HFF-Myc (cell line): ENCODE results near the gene NIN.
"Not testable (repeated sequence)": the region's sequence is repeated elsewhere in the genome, so short reads cannot be mapped to it uniquely, and the experiment has no call there.

ENCODE experiments used
- DNase-seq: peaks from one replicate; pipeline ENCODE4 v3.0.0-alpha.2; 2011; ENCODE audit warnings: low read depth; ENCODE audit errors: extremely low read depth
- H3K4me3 ChIP-seq: replicated peaks from 2 replicates; pipeline ENCODE4 v1.5.1; 2011; ENCODE audit warnings: low read depth, mild to moderate bottlenecking, control low read depth, low read length
- CTCF ChIP-seq: IDR thresholded peaks from 2 replicates; pipeline ENCODE4 v1.5.1; 2012; ENCODE audit warnings: mild to moderate bottlenecking, low read depth, low read length, control low read depth; ENCODE audit errors: missing control alignments

Gene NIN

DNA sequence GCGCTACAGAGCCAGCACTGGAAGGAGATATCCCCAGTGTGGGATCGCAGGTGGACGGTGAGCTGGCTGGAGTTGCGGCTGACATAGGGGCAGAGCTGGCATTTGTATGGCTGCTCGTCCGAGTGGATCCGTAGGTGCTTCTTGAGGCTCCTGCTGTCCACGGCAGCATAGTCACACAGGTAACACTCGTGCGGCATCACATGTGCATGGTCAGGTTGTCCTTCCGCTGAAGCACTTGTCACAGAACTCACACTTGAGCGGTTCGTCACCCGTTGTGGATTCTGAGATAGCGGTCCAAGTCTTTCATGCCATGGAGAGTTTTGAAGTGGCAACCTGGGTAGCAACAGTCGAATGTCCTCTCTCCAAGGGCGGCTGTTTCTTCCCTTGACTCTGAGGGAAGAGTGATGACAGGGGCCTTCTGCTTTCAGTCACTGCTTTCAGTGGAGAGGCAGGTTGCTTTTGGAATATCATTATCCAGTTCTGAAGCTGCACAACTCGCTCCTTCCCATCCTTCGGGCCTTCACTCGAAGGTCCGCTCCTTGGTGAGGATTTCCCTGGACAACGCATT, 125.9 kb downstream of the NIN start:
- DNase-seq, result no peak
- H3K4me3 ChIP-seq, result no peak overlapping the region
- TF ChIP-seq CTCF, result no peak

- no peak for DNase-seq
Measured at GRCh38 chr14:50704454-50705010, 126.4 kb downstream of the NIN start.

GRCh38 chr14:50697659-50698290, 133.2 kb downstream of the NIN start:
- no peak overlapping the region for H3K4me3 ChIP-seq
- no peak for TF ChIP-seq CTCF
- DNase-seq, result peak; percentile 26

More at GRCh38 chr14:50704454-50705010, 126.4 kb downstream of the NIN start:
- no peak for TF ChIP-seq CTCF
- no peak overlapping the region for H3K4me3 ChIP-seq

DNA sequence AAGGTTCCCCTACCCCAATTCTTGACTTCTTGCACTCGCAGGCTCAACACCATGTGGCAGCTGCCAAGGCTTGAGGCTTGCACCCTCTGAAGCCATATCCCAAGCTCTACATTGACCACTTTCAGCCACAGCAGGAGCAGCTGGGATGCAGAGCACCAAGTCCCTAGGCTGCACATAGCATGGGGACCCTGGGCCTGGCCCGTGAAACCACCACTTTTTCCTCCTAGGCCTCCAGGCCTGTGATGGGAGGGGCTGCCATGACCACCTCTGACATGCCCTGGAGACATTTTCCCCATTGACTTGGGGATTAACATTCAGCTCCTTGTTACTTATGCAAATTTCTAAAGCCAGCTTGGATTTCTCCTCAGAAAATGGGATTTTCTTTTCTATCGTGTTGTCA, 136.7 kb downstream of the NIN start:
- not testable (repeated sequence) for DNase-seq, H3K4me3 ChIP-seq

DNA sequence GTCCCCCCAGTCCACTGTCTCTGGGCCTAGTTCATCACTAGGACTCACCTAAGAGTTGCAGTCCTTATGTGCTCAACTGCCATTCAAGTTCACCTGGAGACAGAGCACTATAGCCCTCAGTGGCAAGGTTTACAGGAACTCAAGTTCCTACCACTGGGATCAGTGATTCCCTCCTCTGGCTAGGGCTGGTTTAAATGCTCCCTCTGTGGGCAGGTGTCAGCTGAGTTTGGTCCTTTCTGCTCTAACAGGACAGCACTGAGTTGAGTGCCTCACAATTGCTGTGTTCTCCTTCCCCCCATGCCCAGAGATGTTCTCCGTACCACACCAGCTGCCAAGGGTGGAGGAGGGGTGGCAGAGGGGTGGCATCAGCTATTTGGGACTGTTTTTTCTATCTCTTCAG, 142.1 kb downstream of the NIN start:
- no peak for DNase-seq
- H3K4me3 ChIP-seq, result no peak overlapping the region
- no peak for TF ChIP-seq CTCF

GRCh38 chr14:50679674-50680073, 151.3 kb downstream of the NIN start:
- no peak for DNase-seq
- no peak for TF ChIP-seq CTCF
- no peak overlapping the region for H3K4me3 ChIP-seq

DNA sequence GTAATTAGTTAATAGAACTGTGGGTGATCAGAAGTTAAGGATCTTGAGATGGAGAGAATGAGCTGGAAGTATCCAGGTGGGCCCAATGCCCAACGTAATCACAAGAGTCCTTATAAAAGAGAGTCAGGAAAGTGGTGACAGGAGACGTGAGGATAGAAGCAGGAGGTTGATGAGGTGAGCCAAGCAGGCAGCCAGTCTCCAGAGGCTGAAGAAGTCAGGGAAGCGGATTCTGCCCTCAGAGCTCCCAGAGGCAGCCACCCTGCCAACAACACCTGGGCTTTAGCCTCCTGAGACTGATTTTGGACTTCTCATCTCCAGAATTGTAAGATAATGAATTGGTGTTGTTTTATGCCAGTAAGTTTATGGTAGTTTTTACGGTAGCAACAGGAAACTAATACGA, 152.8 kb downstream of the NIN start:
- TF ChIP-seq CTCF, result no peak
- DNase-seq, result no peak
- no peak overlapping the region for H3K4me3 ChIP-seq
